Adipose tissue (tissue), 3 donors: ENCODE measurements around the gene HSP90AA1. TPM values are rescaled to one million over a fixed set of nuclear protein-coding genes. Genes with fewer than 3 reads are reported as not detected.

Experiments
- H3K27ac ChIP-seq: one replicate; pipeline ENCODE4 v1.5.1; 2013; ENCODE audit warnings: low read depth, low read length
- WGBS, 3 donors: extraction: QIAGEN DNeasy Blood & Tissue Kit; methylation state at CpG; one replicate each; pipeline ENCODE4 v1.1.7; 2013; 5-methylcytosine and 5-hydroxymethylcytosine counted together
- polyA plus RNA-seq, 3 donors: library from polyadenylated mRNA; stranded (reverse); fragments of 200-250 nt; gene quantifications; one replicate each; pipeline ENCODE4 v1.2.3, GENCODE V29; 2013
- donor health status: healthy with polysubstance abuse.
- donor health status: Bipolar disorder and iron deficiency.
- donor health status: healthy.

The HSP90AA1 gene
- polyA plus RNA-seq, 3 donors = 140 to 355 (median 298) TPM

GRCh38 chr14:102050625-102051024 lies 36.2 kb downstream of the HSP90AA1 start:
- WGBS, 3 donors = 71 to 86% (median 73%) methylated on average over 11 of the region's 11 CpGs
- no peak overlapping the region for H3K27ac ChIP-seq

GRCh38 chr14:102050026-102050405 lies 36.8 kb downstream of the HSP90AA1 start:
- 85 to 93% (median 89%) methylated on average over 12 of the region's 12 CpGs for WGBS, 3 donors
- H3K27ac ChIP-seq = no peak overlapping the region

- 85 to 92% (median 86%) methylated on average over 25 of the region's 25 CpGs for WGBS, 3 donors
- no peak overlapping the region for H3K27ac ChIP-seq
Measured at GRCh38 chr14:102049258-102050025, 37.4 kb downstream of the HSP90AA1 start.

- WGBS, 3 donors = 91 to 93% (median 92%) methylated on average over 33 of the region's 33 CpGs
Measured at GRCh38 chr14:102047808-102048540, 38.9 kb downstream of the HSP90AA1 start.

GRCh38 chr14:102046337-102047278 lies 40.2 kb downstream of the HSP90AA1 start:
- no peak overlapping the region for H3K27ac ChIP-seq
- 40 to 74% (median 57%) methylated on average over 23 of the region's 23 CpGs for WGBS, 3 donors

More at GRCh38 chr14:102047808-102048540, 38.9 kb downstream of the HSP90AA1 start:
- H3K27ac ChIP-seq = no peak overlapping the region

GRCh38 chr14:102044566-102044965 lies 42.3 kb downstream of the HSP90AA1 start:
- 76 to 88% (median 81%) methylated on average over 13 of the region's 13 CpGs for WGBS, 3 donors
- H3K27ac ChIP-seq = no peak overlapping the region

- 82 to 90% (median 88%) methylated on average over 22 of the region's 22 CpGs for WGBS, 3 donors
- no peak overlapping the region for H3K27ac ChIP-seq
Measured at GRCh38 chr14:102043251-102044025, 43.4 kb downstream of the HSP90AA1 start.

GRCh38 chr14:102042699-102043098 lies 44.1 kb downstream of the HSP90AA1 start:
- H3K27ac ChIP-seq = no peak overlapping the region
- WGBS, 3 donors = 91 to 96% (median 95%) methylated on average over 9 of the region's 9 CpGs

GRCh38 chr14:102040153-102040552 lies 46.7 kb downstream of the HSP90AA1 start:
- H3K27ac ChIP-seq = no peak overlapping the region
- WGBS, 3 donors = 93% methylated on average over 13 of the region's 13 CpGs

- WGBS, 3 donors = 92 to 94% (median 94%) methylated on average over 16 of the region's 16 CpGs
- H3K27ac ChIP-seq = no peak overlapping the region
Measured at GRCh38 chr14:102039157-102039556, 47.7 kb downstream of the HSP90AA1 start.

- 60 to 75% (median 75%) methylated on average over 1 of the region's 1 CpG for WGBS, 3 donors
- no peak overlapping the region for H3K27ac ChIP-seq
Measured at GRCh38 chr14:102037686-102038085, 49.2 kb downstream of the HSP90AA1 start.

GRCh38 chr14:102035914-102036313 lies 50.9 kb downstream of the HSP90AA1 start:
- 92 to 95% (median 94%) methylated on average over 9 of the region's 9 CpGs for WGBS, 3 donors
- H3K27ac ChIP-seq = no peak overlapping the region

- H3K27ac ChIP-seq = no peak overlapping the region
- 84 to 91% (median 91%) methylated on average over 11 of the region's 11 CpGs for WGBS, 3 donors
Measured at GRCh38 chr14:102034301-102034700, 52.5 kb downstream of the HSP90AA1 start.

- 94 to 96% (median 95%) methylated on average over 13 of the region's 13 CpGs for WGBS, 3 donors
- H3K27ac ChIP-seq = no peak overlapping the region
Measured at GRCh38 chr14:102033241-102033640, 53.6 kb downstream of the HSP90AA1 start.
